HG02798 (cell line): Measurements from ENCODE around the gene PLXNB1.
"Not testable (repeated sequence)": the region's sequence is repeated elsewhere in the genome, so short reads cannot be mapped to it uniquely, and the experiment has no call there.

Source experiments
- ATAC-seq: cut with Tn5 transposase; IDR thresholded peaks from one replicate; pipeline ENCODE4 v1.9.1; 2021; ENCODE audit warnings: mild to moderate bottlenecking; ENCODE audit not compliant: unreplicated experiment, poor library complexity

The PLXNB1 gene

DNA sequence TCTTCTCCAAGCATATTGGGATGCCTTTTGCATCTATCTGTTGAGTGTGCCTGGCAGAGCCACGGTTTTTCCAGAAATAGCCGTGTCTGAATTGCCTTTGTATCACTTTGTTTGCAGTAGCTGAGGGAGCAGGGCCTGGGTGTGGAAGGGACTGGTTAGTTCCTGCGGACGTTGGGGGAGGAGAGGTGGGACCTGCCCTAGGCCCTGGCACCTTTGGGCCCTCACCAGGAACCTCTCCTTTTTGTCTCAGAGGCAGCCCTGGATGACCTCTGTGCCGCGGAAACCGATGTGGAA lies 35.3 kb upstream of the PLXNB1 start:
- no peak for ATAC-seq

DNA sequence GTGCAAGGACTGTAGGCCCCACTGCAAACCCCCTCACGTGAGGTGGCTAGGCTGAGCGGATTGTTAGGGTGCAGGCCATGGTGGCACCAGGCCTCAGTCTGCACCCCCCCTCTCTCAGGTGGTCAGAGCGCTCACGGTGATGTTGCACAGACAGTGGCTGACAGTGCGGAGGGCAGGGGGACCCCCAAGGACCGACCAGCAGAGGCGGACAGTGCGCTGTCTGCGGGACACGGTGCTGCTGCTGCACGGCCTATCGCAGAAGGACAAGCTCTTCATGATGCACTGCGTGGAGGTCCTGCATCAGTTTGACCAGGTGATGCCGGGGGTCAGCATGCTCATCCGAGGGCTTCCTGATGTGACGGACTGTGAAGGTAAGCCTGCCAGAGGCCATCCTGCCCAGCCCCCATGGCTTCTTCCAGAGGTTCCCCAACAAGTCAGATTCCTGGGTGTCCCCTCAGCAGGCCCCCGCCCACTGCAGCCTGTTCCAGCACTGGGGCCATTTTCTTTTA lies 34.9 kb upstream of the PLXNB1 start:
- no peak for ATAC-seq

DNA sequence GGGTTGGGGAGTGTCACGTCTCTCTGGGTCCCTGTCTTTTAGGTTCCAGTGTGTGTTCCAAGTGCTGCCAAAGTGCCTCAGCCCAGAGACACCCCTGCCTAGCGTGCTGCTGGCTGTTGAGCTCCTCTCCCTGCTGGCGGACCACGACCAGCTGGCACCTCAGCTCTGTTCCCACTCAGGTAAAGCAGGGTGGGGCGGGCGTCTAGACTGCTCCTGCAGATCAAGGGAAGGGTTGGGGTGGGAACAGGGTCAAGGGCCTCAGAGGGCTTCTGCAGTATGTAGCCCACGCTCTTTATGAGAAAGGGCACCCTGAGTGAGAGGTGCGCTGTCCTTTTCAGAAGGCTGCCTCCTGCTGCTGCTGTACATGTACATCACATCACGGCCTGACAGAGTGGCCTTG lies 33.8 kb upstream of the PLXNB1 start:
- ATAC-seq: no peak

DNA sequence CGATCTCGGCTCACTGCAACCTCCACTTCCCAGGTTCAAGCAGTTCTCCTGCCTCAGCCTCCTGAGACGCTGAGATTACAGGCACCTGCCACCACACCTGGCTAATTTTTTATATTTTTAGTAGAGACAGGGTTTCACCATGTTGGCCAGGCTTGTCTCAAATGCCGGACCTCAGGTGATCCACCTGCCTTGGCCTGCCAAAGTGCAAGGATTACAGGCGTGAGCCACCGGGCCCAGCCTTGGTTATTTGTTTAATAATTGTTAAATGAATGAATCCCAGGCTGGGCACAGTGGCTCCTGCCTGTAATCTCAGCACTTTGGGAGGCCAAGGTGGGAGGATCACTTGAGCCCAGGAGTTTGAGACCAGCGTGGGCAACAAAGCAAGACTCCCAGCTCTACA lies 31.9 kb upstream of the PLXNB1 start:
- ATAC-seq: not testable (repeated sequence)

DNA sequence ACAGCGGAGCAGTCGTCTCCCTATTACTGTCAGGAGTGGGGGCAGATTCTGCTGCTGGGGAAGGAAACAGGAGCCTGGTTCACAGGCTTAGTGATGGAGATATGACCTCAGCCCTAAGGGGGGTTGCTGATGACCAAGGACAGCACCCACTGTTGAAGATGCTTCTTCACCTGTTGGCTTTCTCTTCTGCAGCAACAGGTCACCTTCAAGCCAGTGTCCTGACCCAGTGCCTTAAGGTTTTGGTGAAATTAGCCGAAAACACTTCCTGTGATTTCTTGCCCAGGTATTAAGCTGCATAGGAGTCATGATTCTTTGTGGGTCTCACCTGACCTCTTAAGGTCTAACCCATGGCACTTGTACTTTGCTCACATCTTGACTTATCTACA lies 30.6 kb upstream of the PLXNB1 start:
- no peak for ATAC-seq

DNA sequence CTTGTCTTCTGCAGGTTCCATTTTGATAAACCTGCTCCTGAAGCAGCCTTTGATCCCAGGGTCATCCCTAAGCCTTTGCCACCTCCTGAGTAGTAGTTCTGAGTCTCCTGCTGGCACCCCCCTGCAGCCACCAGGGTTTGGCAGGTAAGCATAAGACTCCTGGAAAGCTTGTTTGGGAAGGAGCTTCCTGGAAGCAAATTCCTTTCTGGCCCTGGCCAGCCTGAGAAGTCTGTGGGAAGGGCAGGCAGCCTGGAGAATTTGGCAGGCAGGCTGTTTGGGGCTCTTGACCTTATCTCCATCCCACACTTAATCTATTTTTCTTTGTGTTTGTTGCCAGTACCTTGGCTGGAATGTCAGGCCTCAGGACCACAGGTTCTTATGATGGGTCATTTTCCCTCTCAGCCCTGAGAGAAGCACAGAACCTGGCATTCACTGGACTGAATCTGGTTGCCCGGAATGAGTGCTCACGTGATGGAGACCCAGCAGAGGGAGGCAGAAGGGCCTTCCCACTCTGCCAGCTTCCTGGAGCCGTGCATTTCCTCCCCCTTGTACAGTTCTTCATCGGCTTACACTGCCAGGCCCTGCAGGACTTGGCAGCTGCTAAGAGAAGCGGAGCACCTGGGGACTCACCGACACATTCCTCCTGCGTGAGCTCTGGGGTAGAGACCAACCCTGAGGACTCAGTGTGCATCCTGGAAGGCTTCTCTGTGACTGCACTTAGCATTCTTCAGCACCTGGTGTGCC lies 30.1 kb upstream of the PLXNB1 start:
- ATAC-seq: no peak

DNA sequence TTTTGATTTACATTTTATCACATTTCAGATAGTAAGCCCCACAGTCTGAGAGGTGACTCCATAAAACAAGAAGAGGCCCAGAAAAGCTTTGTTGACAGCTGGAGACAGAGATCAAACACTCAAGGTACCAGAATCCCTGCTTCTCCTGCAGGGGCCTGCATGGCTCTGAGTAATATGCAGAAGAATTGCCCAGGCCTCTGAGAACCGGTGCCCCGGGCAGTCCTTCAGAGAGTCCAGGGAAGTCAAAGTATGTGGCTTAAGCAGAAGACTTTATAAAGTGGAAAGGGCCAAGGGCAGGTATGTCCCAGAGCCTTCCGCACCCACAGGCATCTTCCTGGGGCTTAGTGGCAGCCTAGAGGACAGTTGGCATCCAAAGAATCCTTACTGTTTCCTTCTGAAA lies 29.4 kb upstream of the PLXNB1 start:
- ATAC-seq: no peak

DNA sequence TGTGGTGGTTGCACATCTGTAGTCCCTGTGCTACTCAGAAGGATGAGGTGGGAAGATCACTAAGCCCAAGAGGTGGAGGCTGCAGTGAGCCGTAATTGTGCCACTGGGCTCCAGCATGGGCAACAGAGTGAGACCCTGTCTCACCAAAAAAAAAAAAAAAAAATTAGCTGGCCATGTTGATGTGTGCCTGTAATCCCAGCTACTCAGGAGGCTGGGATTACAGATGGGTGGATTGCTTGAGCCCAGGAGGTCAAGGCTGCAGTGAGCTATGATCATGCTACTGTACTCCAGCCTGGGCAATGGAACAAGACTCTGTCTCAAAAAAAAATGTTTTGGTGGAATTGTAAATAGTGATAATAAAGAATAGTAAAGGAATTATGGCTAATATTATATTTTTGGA lies 26.6 kb upstream of the PLXNB1 start:
- no peak for ATAC-seq

DNA sequence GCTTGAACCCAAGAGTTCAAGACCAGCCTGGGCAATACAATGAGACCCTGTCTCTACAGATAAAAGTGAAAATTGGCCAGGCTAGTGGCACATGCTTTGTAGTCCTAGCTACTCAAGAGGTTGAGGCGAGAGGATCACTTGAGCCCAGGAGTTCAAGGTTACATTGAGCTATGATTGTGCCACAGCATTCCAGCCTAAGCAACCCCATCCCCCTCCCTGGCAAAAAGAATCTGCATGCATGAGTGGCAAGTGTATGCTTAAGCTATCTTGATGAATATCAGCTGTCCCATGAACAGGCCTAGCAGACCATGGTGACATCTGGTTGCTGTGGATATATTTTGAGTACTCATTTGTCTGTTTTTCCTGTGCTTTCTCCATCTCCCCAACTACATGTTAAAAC lies 21.4 kb upstream of the PLXNB1 start:
- no peak for ATAC-seq

DNA sequence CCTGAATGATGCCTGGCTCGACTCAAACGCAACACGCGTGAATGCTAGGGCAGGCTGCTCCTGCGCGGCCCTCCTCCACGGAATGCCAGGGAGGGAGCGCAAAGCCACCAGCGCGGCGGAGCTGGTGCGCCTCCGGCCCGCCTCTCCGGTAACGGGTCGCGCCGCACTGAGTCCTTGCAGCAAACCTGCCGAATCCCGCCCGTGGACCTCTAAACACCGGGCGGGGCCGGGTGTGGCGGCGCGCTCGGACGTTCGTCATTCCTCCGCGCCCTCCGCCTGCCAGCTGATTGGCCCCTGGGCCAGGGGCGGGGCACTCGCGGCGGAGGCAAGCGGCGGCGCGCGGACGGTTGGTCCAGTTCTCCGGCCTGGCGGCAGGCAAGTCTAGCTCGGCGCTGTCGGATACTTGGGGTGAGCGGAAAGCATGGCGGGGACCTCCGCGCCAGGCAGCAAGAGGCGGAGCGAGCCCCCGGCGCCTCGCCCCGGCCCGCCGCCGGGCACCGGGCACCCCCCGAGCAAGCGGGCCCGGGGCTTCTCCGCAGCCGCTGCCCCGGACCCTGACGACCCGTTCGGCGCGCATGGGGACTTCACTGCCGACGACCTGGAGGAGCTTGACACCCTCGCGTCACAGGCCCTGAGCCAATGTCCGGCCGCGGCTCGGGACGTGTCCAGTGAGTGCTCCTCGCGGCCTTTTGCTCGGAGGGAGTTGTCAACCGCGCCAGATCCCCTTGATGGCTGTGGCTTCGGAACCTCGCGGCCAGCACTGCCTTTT lies 16.7 kb upstream of the PLXNB1 start, which contains the start of gene ATRIP:
ATRIP (plus strand) TSS at position 313 of the 769 bp plus-strand sequence; CDS start at position 422, 109 bp downstream.
- ATAC-seq: peak; percentile 91

DNA sequence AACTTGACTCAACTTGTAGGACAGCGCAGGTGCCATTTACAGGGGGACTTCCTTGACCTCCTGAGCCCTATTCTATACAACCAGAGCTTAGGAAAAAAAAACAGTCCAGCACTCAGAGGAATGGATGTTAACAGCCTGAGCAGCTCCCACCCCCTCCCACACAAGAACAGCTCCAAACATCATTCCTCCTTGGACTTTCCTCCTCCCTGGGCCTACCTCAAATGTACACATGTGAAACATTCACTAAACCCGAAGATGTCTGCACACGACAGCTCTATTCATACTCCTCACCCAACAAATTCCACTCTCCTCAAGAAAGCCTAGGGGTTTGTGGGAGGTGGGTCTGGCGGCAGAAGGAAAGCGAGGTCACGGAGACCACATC lies 16.1 kb upstream of the PLXNB1 start:
- no peak for ATAC-seq

DNA sequence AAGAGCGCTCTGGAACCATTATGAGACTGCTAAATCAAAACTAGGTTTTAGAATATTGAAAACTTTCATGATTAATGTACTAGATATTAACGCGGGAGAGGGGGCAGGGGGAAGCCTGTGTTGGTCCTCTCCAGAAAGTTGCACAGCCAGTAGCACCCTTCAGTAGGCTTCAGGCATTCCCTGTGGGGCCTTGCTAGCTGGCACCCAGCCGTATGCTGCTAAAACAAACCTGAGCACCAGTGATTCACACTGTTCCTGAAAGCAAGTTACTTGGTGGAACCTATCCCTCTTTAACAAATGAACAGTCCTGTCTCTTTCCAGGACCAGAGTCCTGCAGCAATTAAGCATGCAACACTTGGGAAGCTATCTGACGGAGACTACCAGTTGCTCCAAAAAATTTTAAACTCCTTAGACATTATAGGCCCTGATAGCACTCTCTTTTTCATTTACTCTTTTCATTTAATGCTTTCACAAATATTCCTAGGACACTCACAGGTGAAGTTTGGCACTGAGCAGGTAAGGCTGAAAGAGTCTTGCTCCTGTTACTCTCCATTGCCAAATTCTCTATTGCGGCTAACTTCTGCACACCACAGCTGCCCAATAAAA lies 15.5 kb upstream of the PLXNB1 start:
- ATAC-seq: no peak

DNA sequence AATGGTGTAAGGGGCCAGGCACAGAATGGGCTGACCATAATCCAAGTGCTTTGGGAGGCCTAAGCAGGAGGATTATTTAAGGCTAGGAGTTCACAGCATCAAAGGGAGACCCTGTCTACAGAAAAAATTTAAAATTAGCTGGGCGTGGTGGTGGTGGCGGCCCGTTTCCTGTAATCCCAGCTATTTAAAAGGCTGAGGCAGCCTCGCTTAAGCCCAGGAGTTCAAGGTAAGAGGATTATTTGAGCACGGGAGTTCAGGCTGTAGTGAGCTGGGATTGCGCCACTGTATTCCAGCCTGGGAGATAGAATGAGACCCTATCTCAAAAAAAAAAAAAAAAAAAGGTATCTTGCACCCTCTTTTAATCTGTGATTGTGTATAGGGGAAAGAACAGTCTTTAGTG lies 12.1 kb upstream of the PLXNB1 start:
- no peak for ATAC-seq

DNA sequence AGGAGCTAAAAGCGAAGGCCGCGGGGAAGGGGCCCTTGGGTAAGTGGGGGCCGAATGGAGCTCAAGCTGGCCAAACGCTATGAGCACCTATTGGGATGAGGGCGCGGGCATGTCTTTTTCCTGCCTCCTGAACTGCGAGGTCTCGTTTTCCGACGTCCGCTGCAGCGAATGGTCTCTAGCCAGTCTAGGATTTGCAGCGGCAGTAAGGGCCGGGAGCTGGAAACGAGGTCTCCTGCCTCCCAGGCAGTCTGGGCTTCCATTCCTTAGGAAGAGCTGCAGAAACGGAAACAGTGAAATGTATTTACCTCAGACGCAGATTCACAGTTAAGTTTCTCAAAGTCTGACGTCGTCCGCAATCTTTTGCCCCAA lies 10.7 kb upstream of the PLXNB1 start:
- ATAC-seq: no peak

DNA sequence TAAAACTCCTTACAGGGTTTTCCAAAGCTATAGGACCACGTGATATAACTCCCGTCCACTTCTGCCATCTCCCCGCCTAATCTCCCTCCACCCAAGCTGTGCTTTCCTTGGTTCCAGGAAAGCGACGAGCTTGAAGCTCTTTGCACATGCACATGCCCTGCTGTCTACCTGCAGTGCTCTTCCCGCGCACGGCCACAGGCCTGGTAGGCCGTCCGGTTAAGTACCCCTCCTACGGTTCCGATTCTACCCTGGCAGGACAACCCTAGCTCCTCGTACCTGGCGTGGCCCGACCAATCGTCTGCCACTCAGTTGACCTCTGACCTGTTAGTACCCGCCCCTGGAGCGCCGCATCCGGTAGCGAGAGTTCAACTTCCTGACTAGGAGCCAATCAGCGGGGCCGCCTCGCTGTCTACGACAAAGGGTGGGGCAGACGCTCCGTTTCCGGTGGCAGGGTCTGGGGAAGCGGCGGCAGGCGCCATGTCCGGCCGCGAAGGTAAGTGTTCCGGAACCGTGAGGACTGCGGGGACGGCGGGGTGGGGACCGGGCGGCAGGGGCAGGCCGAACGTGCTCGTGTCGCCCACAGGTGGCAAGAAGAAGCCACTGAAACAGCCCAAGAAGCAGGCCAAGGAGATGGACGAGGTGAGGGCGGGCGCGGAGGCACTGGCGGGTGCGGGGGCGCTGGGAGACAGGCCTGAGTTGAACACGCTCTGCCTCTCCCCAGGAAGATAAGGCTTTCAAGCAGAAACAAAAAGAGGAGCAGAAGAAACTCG lies 10.1 kb upstream of the PLXNB1 start, which contains the start of the genes CCDC51 and TMA7:
CCDC51 (minus strand) TSS at position 300 of the 770 bp plus-strand sequence. CDS start 4,991 bp downstream, outside the sequence.
TMA7 (plus strand) TSS at position 438 of the 770 bp plus-strand sequence; CDS start at position 478, 40 bp downstream.
- peak; percentile 97 for ATAC-seq

DNA sequence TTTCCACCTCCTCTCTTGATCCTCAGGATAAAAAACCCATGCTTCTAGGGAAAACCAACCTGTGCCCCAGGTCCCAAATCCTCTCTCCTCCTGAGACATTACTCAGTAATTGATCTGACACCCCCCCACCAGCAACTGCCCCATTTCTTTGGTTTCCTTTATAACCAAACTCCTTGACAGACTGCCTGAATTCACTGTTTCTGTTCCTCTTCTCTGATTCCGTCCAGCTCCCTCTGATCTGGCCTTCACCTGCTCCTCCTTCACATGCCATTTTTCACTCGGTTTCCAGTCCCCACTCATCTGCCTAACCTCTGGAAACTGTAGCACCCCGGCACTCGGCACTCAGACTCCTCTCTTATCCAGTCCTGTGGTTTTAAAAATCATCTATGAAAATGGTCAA lies 7.9 kb upstream of the PLXNB1 start:
- ATAC-seq: no peak

DNA sequence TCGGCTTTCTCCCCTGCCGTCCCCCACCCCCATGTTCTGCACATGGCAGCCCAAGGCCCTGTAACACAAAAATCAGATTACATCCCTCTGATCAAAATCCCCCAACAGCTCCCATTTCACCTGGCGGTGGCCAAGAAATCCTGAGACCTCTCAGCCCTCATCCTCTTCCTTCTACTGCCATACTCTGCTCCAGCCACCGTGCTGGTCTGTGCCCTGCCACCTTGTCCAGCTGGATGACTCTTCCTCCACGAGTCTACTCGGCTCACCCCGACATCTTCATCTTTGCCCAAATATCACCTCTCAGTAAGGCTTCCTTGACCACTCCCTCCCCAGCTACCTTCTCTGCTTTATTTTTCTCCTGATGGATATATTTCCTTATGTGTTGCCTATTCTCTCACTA lies 7.0 kb upstream of the PLXNB1 start:
- ATAC-seq: no peak

DNA sequence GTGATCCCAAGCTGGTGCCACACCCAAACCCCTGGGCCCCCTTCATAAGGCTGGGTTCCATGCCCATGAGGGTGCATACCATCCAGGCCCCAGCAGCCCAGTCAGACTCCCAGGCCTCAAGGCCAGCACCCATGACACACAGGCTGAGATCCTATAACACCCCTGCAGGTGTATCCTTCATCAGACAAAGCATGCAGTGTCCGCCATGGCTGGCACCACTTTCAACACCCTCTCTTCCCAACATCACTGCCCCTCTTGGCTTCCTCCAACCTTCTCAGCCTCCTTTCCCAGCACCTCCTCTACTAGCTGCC lies 6.5 kb upstream of the PLXNB1 start:
- ATAC-seq: no peak

DNA sequence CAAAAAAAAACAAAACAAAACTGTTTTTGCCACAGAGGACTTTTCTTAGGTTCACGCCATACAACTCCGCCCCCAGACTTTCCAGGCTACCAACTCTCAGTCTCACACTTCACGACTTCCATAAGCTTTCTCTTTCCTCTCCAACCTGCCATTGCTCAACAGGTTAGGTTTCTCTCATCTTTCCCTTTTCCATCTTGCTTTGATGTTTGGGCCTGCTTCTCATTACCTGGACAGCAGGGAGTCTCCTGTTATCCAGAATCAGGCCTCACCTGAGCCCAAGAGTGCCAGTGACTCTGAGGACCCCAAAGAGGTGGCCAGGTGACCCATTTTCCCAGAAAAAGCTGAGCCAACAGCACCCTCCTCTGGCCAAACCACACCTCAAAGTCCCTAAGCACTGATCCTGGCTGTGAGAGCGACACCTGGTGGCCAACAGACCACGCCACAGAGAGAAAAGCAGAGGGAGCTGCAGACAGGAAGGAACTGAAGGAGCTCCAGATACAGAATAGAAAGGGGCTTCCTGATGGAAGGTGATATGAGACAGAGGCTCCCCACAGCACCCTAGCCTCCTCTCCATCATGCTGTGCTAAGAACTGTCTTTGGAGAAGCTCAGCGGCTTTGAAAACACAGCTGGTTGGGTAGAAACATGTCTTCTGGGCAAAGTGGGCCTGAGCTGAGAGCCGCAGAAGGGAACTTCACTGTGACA lies 6.0 kb upstream of the PLXNB1 start:
- peak; percentile 22 for ATAC-seq

DNA sequence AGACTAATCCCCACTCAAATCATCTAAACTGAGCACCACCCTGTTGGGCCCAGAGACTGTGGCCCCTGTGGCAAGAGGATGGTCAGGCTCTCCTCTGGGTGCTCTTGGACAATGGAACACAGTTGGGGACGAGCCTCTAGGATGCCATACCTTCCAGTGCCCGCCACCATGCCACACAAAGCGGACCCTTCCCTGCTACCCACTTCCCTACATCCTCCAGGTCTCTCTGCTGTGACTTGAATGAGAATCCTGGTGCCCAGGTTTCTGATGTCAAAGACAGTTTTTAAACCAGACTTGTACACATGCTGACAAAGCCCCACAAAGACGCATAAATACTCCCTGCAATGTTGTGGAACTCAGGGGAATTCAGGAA lies 5.3 kb upstream of the PLXNB1 start:
- no peak for ATAC-seq
